WTC11 (cell line): ENCODE data around the gene TYRP1. TPM values are rescaled to one million over a fixed set of nuclear protein-coding genes. Genes with fewer than 3 reads are reported as not detected.

Experiments
- ATAC-seq: fragments of 200-7000 bp; cut with Tn5 transposase; 2 replicates; pipeline ENCODE4 v1.10.0; 2021; ENCODE audit warnings: mild to moderate bottlenecking, moderate library complexity
- CTCF ChIA-PET: fragments of 300-600 bp; sonication (Branson Sonifier 250); formaldehyde crosslinking; loops from one replicate; lab custom pipeline; 2021; ENCODE audit warnings: antibody characterized with exemption; lab: Charles Lee
- POLR2A ChIA-PET: fragments of 350-600 bp; sonication (Branson Sonifier 250); formaldehyde crosslinking; loops from one replicate; lab custom pipeline; 2021; ENCODE audit warnings: antibody characterized with exemption; lab: Charles Lee
- DNase-seq: peaks from one replicate; pipeline ENCODE4 v3.0.0; 2021; ENCODE audit warnings: low spot score
- H3K27ac Mint-ChIP-seq: 2 replicates; pipeline ENCODE4 v1.8.0; 2021; ENCODE audit warnings: mixed read lengths
- H3K27me3 Mint-ChIP-seq: 2 replicates; pipeline ENCODE4 v1.8.0; 2021; ENCODE audit warnings: low read depth, mild to moderate bottlenecking, moderate library complexity, mixed read lengths
- H3K36me3 Mint-ChIP-seq: 2 replicates; pipeline ENCODE4 v1.8.0; 2021; ENCODE audit warnings: mixed read lengths
- H3K4me1 Mint-ChIP-seq: 2 replicates; pipeline ENCODE4 v1.8.0; 2022; ENCODE audit warnings: mixed read lengths
- H3K4me3 Mint-ChIP-seq: 2 replicates; pipeline ENCODE4 v1.8.0; 2021; ENCODE audit warnings: mild to moderate bottlenecking, moderate library complexity, mixed read lengths
- H3K9me3 Mint-ChIP-seq: 2 replicates; pipeline ENCODE4 v1.8.0; 2021; ENCODE audit warnings: mixed read lengths
- CDX4 ChIP-seq: fragments of 250-450 bp; sonication (Bioruptor Pico); IDR thresholded peaks from 2 replicates; pipeline ENCODE4 v1.9.0; 2021; ENCODE audit warnings: moderate library complexity, mild to moderate bottlenecking, inconsistent platforms, borderline replicate concordance
- FOXP4 ChIP-seq: sonication (generic); formaldehyde crosslinking; IDR thresholded peaks from 2 replicates; pipeline ENCODE4 v1.8.0; 2022; ENCODE audit warnings: mild to moderate bottlenecking, missing genetic modification reagents
- GABPB1 ChIP-seq: sonication (generic); formaldehyde crosslinking; IDR thresholded peaks from 2 replicates; pipeline ENCODE4 v1.8.1; 2023; ENCODE audit warnings: mild to moderate bottlenecking, missing genetic modification reagents
- IRF2 ChIP-seq: sonication (generic); formaldehyde crosslinking; IDR thresholded peaks from 2 replicates; pipeline ENCODE4 v1.8.0; 2022; ENCODE audit warnings: low read depth, missing genetic modification reagents, borderline replicate concordance
- NR1H2 ChIP-seq: sonication (generic); formaldehyde crosslinking; IDR thresholded peaks from 2 replicates; pipeline ENCODE4 v1.9.0; 2021; ENCODE audit warnings: mild to moderate bottlenecking, moderate library complexity, missing genetic modification reagents
- SMAD3 ChIP-seq: sonication (generic); formaldehyde crosslinking; IDR thresholded peaks from 2 replicates; pipeline ENCODE4 v1.8.0; 2022; ENCODE audit warnings: missing genetic modification reagents, mild to moderate bottlenecking, borderline replicate concordance
- SP1 ChIP-seq: sonication (generic); formaldehyde crosslinking; conservative IDR thresholded peaks from 2 replicates; pipeline ENCODE4 v1.8.1; 2022; ENCODE audit warnings: missing genetic modification reagents
- TEAD1 ChIP-seq: sonication (generic); formaldehyde crosslinking; IDR thresholded peaks from 2 replicates; pipeline ENCODE4 v1.8.0; 2022; ENCODE audit warnings: mild to moderate bottlenecking, missing genetic modification reagents
- USF1 ChIP-seq: sonication (generic); formaldehyde crosslinking; IDR thresholded peaks from 2 replicates; pipeline ENCODE4 v1.8.0; 2022; ENCODE audit warnings: mild to moderate bottlenecking, missing genetic modification reagents
- ZNF317 ChIP-seq: sonication (generic); formaldehyde crosslinking; IDR thresholded peaks from 2 replicates; pipeline ENCODE4 v1.8.1; 2023; ENCODE audit warnings: low read depth, mild to moderate bottlenecking, moderate library complexity, missing genetic modification reagents, borderline replicate concordance
- ZNF425 ChIP-seq: fragments of 250-450 bp; sonication (Bioruptor Pico); conservative IDR thresholded peaks from 2 replicates; pipeline ENCODE4 v1.9.0; 2021; ENCODE audit warnings: mild to moderate bottlenecking
- total RNA-seq: library from RNA; stranded (reverse); gene quantifications from 3 replicates; pipeline ENCODE4 v1.2.3, GENCODE V29; 2021
- TF ChIP-seq, protein P1 (sequence below): sonication (generic); formaldehyde crosslinking; IDR thresholded peaks from 2 replicates; pipeline ENCODE4 v1.8.1; 2022; ENCODE audit warnings: missing genetic modification reagents, borderline replicate concordance
- TF ChIP-seq, protein P2 (sequence below): sonication (generic); formaldehyde crosslinking; conservative IDR thresholded peaks from 2 replicates; pipeline ENCODE4 v1.8.1; 2023; ENCODE audit warnings: mild to moderate bottlenecking, low read depth, missing genetic modification reagents, moderate library complexity
- TF ChIP-seq, protein P3 (sequence below): sonication (generic); formaldehyde crosslinking; IDR thresholded peaks from 2 replicates; pipeline ENCODE4 v1.8.1; 2023; ENCODE audit warnings: mild to moderate bottlenecking, missing genetic modification reagents, moderate library complexity
- TF ChIP-seq, protein P4 (sequence below): fragments of 250-450 bp; sonication (Bioruptor Pico); IDR thresholded peaks from 2 replicates; pipeline ENCODE4 v2.1.2; 2022; ENCODE audit warnings: mild to moderate bottlenecking, moderate library complexity
- TF ChIP-seq, protein P5 (sequence below): fragments of 200-600 bp; IDR thresholded peaks from 2 replicates; pipeline ENCODE4 v1.8.0; 2022; ENCODE audit warnings: antibody characterized with exemption
- TF ChIP-seq, protein P6 (sequence below): sonication (generic); formaldehyde crosslinking; IDR thresholded peaks from 2 replicates; pipeline ENCODE4 v1.8.1; 2022; ENCODE audit warnings: mild to moderate bottlenecking, missing genetic modification reagents, moderate library complexity, borderline replicate concordance

TYRP1 gene
- total RNA-seq, 1 experiment from 2014 or later, result 0.31 TPM

- no peak overlapping the region for H3K27ac Mint-ChIP-seq
- no peak for DNase-seq
- H3K4me3 Mint-ChIP-seq, result no peak overlapping the region
- POLR2A ChIA-PET, result no interaction called here
- H3K9me3 Mint-ChIP-seq, result peaks cover 10% of the 10 kb centered on the region
- ATAC-seq, result no peak
- 0 out of 2 replicates have a peak, but pooled peaks cover 5% of the 10 kb centered on the region for H3K36me3 Mint-ChIP-seq
- TF ChIP-seq USF1 (CRISPR knock-in tag) (no peak), ZNF317 (CRISPR knock-in tag) (no peak), FOXP4 (CRISPR knock-in tag) (no peak), SP1 (no peak)
- TF ChIP-seq, protein P1, sequence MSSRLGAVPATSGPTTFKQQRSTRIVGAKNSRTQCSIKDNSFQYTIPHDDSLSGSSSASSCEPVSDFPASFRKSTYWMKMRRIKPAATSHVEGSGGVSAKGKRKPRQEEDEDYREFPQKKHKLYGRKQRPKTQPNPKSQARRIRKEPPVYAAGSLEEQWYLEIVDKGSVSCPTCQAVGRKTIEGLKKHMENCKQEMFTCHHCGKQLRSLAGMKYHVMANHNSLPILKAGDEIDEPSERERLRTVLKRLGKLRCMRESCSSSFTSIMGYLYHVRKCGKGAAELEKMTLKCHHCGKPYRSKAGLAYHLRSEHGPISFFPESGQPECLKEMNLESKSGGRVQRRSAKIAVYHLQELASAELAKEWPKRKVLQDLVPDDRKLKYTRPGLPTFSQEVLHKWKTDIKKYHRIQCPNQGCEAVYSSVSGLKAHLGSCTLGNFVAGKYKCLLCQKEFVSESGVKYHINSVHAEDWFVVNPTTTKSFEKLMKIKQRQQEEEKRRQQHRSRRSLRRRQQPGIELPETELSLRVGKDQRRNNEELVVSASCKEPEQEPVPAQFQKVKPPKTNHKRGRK, result no peak
- no peaks in the 10 kb centered on the region for H3K27me3 Mint-ChIP-seq
- CTCF ChIA-PET, result no interaction called here
- H3K4me1 Mint-ChIP-seq, result no peaks in the 10 kb centered on the region
Measured at GRCh38 chr9:12657233-12657632, 36.0 kb upstream of the TYRP1 start.

- no peaks in the 10 kb centered on the region for H3K27me3 Mint-ChIP-seq
- TF ChIP-seq TEAD1 (CRISPR knock-in tag) (no peak), CDX4 (CRISPR knock-in tag) (no peak), ZNF317 (CRISPR knock-in tag) (no peak), ZNF425 (CRISPR knock-in tag) (no peak), NR1H2 (CRISPR knock-in tag) (no peak), IRF2 (no peak), GABPB1 (CRISPR knock-in tag) (no peak), SMAD3 (no peak)
- TF ChIP-seq, protein P2, sequence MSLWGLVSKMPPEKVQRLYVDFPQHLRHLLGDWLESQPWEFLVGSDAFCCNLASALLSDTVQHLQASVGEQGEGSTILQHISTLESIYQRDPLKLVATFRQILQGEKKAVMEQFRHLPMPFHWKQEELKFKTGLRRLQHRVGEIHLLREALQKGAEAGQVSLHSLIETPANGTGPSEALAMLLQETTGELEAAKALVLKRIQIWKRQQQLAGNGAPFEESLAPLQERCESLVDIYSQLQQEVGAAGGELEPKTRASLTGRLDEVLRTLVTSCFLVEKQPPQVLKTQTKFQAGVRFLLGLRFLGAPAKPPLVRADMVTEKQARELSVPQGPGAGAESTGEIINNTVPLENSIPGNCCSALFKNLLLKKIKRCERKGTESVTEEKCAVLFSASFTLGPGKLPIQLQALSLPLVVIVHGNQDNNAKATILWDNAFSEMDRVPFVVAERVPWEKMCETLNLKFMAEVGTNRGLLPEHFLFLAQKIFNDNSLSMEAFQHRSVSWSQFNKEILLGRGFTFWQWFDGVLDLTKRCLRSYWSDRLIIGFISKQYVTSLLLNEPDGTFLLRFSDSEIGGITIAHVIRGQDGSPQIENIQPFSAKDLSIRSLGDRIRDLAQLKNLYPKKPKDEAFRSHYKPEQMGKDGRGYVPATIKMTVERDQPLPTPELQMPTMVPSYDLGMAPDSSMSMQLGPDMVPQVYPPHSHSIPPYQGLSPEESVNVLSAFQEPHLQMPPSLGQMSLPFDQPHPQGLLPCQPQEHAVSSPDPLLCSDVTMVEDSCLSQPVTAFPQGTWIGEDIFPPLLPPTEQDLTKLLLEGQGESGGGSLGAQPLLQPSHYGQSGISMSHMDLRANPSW (CRISPR knock-in tag), result no peak
- TF ChIP-seq, protein P3, sequence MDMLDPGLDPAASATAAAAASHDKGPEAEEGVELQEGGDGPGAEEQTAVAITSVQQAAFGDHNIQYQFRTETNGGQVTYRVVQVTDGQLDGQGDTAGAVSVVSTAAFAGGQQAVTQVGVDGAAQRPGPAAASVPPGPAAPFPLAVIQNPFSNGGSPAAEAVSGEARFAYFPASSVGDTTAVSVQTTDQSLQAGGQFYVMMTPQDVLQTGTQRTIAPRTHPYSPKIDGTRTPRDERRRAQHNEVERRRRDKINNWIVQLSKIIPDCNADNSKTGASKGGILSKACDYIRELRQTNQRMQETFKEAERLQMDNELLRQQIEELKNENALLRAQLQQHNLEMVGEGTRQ (CRISPR knock-in tag), result no peak
- TF ChIP-seq, protein P4, sequence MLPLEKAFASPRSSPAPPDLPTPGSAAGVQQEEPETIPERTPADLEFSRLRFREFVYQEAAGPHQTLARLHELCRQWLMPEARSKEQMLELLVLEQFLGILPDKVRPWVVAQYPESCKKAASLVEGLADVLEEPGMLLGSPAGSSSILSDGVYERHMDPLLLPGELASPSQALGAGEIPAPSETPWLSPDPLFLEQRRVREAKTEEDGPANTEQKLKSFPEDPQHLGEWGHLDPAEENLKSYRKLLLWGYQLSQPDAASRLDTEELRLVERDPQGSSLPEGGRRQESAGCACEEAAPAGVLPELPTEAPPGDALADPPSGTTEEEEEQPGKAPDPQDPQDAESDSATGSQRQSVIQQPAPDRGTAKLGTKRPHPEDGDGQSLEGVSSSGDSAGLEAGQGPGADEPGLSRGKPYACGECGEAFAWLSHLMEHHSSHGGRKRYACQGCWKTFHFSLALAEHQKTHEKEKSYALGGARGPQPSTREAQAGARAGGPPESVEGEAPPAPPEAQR (CRISPR knock-in tag), result no peak
- TF ChIP-seq, protein P5, sequence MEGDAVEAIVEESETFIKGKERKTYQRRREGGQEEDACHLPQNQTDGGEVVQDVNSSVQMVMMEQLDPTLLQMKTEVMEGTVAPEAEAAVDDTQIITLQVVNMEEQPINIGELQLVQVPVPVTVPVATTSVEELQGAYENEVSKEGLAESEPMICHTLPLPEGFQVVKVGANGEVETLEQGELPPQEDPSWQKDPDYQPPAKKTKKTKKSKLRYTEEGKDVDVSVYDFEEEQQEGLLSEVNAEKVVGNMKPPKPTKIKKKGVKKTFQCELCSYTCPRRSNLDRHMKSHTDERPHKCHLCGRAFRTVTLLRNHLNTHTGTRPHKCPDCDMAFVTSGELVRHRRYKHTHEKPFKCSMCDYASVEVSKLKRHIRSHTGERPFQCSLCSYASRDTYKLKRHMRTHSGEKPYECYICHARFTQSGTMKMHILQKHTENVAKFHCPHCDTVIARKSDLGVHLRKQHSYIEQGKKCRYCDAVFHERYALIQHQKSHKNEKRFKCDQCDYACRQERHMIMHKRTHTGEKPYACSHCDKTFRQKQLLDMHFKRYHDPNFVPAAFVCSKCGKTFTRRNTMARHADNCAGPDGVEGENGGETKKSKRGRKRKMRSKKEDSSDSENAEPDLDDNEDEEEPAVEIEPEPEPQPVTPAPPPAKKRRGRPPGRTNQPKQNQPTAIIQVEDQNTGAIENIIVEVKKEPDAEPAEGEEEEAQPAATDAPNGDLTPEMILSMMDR, result no peak
- TF ChIP-seq, protein P6, sequence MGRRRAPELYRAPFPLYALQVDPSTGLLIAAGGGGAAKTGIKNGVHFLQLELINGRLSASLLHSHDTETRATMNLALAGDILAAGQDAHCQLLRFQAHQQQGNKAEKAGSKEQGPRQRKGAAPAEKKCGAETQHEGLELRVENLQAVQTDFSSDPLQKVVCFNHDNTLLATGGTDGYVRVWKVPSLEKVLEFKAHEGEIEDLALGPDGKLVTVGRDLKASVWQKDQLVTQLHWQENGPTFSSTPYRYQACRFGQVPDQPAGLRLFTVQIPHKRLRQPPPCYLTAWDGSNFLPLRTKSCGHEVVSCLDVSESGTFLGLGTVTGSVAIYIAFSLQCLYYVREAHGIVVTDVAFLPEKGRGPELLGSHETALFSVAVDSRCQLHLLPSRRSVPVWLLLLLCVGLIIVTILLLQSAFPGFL, result no peak
- H3K27ac Mint-ChIP-seq, result no peak overlapping the region
- no peak for DNase-seq
- 0 out of 2 replicates have a peak, but pooled peaks cover 5% of the 10 kb centered on the region for H3K36me3 Mint-ChIP-seq
- ChIA-PET POLR2A (no interaction called here), CTCF (no interaction called here)
- ATAC-seq, result no peak
- peaks cover 10% of the 10 kb centered on the region for H3K9me3 Mint-ChIP-seq
- no peaks in the 10 kb centered on the region for H3K4me1 Mint-ChIP-seq
- H3K4me3 Mint-ChIP-seq, result no peak overlapping the region
Measured at GRCh38 chr9:12657998-12658397, 35.2 kb upstream of the TYRP1 start.
